ENCODE data around the gene PIEZO1.

DNA sequence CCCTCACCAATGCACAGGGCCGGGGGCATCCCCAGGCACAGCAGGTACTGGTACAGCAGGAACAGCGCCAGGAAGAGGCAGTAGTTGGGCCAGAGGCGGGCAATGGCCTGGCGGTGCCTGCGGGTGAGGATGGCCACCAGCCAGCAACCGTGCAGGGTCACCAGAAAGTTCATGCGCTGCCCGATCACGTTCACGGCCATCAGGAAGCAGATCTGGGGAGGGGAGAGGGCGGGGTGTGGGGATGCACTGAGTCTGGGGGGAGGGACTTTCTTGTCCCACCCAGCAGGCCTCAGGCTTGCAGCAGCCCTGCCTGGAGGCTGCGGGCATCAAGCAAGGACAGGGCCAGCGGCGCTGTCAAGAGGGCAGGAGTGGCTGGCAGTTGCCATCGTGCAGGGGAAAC is 53.3 kb downstream of the PIEZO1 start:
- TF ChIP-seq, protein P1, sequence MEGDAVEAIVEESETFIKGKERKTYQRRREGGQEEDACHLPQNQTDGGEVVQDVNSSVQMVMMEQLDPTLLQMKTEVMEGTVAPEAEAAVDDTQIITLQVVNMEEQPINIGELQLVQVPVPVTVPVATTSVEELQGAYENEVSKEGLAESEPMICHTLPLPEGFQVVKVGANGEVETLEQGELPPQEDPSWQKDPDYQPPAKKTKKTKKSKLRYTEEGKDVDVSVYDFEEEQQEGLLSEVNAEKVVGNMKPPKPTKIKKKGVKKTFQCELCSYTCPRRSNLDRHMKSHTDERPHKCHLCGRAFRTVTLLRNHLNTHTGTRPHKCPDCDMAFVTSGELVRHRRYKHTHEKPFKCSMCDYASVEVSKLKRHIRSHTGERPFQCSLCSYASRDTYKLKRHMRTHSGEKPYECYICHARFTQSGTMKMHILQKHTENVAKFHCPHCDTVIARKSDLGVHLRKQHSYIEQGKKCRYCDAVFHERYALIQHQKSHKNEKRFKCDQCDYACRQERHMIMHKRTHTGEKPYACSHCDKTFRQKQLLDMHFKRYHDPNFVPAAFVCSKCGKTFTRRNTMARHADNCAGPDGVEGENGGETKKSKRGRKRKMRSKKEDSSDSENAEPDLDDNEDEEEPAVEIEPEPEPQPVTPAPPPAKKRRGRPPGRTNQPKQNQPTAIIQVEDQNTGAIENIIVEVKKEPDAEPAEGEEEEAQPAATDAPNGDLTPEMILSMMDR (IDR thresholded peaks at IDR 0.05): no peak
- TF ChIP-seq POLR2A (IDR thresholded peaks at IDR 0.05): no peak

Measured in heart left ventricle (tissue), 13 donors.